HG03442 (cell line): Measurements from ENCODE around the gene TPCN1.
A peak's percentile ranks its signal among the peaks of the same experiment; 100 is the strongest.

Source experiments
- ATAC-seq: cut with Tn5 transposase; IDR thresholded peaks from one replicate; pipeline ENCODE4 v1.9.1; 2021; ENCODE audit warnings: mild to moderate bottlenecking, moderate library complexity; ENCODE audit not compliant: unreplicated experiment

TPCN1 gene

DNA sequence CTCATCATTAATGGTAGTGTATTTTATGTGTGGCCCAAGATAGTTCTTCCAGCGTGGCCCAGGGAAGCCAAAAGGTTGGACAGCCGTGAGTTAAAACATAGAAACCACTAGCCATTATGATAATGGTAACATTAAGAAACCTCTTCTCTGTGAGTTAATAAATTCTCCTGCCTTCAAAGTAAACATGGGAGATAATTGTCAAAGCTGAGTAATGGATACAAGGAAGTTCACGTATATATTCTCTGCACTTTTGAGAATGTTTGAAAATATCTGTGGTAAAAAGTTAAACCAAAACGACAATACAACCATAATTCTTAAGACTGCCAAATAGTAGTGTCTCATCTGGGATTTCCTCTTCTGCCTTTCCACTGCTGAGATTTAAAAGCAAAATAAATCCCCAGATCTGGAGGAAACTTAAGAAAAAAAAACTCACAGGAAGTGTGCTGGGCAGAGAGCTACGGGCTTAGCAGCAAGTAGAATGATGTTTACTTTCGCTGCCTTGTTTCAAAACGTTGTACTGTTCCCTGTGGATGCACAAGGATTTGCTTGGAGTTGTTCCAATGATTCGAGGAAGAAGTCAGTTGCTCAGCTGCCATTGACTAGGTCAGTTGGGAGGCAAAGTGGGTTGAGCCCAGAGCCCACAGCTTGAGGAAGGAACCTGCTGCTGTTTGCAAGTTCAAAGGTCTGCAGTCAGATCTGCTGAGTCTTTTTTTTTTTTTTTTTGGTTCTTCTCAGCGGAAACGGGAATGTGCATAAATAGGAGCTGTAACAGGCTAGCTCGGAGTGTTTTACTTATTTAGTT is 1.7 kb downstream of the TPCN1 start:
- no peak for ATAC-seq

DNA sequence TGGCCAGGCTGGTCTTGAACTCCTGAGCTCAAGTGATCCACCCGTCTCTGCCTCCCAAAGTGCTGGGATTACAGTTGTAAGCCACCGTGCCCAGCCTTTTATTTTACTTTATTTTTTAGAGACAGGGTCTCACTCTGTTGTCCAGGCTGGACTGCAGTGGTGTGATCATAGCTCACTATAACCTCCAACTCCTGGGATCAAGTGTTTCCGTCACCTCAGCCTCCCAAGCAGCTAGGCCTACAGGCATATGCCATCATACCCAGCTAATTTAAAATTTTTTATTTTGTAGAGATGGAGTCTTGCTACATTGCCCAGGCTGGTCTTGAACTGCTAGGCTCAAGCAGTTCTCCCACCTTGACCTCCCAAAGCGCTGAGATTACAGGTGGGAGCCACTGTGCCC is 3.7 kb downstream of the TPCN1 start:
- ATAC-seq = no peak

DNA sequence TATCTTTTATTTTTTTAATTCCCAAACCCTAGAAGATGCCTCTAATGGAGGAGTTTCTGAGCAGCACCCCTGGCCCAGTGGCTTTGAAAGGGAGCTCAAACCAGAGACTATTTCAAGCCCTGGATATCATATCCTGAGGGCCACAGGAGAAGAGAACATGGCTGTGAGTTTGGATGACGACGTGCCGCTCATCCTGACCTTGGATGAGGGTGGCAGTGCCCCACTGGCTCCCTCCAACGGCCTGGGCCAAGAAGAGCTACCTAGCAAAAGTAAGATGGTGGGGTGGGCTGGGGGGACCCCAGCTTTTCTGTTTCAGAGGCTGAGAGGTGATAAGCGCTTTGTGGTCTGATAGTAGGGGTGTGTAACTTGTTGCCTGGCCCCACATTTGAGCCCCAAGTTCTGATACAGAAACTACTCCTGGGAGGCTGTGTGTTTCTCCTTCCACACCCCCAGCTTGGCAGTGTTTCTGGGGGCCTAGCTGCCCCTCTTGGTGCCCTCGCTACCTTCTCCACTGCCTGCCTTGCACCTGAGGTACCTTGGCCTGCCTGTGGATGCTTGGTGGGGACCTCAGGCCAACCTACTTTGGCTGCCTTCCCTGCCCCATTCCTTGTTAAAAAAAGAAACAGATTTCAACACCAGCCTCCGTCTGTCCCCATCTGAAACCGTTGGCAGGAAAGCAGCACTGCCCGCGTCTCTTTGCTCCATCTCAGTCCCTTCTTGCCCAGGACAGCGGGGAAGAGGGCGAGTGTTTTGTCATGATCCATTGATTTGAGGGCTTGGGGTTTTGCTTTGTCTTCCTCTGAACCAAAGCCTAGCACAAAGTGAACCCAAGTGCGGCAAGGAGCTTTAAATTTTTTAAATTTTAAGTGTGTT is 5.7 kb downstream of the TPCN1 start:
- ATAC-seq = no peak

DNA sequence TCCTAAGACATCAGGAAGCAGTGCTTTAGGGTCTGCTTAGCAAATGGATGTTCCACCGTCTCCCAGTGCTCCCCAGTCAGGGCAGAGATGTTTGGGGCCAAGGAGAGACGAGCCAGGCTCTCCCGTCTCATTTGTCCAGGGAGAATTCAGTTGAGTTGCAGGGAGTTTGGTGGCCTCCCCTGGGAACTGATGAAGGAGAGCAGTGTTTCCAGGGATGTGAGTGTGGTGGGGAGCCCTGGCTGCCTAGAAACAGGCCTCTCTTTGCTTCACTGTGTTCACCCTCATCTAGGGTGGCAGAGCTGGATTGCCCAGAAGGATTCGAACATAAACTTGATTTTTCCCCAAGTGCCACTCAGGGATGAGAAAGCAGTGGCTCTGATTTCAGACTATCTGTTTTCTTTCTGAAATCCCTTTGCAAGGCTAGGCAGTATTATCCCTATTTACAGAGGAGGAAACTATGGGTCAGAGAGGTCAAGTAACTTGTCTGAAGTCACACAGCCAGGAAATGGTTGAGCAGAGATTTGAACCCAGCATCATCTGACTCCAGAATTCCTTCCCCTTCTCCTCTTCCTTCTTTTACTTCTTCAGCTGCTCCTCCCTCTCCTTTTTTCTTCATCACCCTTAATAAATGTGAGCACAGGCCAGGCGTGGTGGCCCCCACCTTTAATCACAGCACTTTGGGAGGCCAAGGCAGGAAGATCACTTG is 6.6 kb downstream of the TPCN1 start:
- no peak for ATAC-seq

DNA sequence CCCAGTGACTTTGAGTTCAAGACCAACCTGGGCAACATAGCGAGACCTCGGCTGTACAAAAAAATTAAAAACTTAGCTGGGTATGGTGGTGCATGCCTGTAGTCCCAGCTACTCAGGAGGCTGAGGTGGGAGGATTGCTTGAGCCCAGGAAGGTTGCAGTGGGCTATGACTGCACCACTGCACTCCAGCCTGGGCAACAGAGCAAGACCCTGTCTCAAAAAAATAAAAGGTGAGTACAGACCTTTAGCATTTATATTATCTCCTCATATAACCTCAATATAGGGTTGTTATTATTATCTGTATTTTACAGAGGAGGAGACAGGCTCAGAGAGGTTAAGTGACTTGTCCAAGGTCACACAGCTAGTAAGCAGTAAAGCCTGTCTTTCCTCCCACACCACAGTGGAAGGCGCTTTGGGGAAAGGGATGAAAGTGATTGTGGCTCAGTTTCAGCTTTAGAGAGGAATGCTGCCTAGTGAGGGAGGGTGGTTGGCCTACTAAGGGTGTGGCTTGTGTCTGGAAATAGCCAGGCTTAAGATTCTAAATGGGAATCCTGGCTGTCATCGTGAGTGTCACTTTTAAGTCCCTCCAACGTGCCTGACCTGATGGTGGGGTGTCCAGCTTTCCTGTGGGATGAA is 7.2 kb downstream of the TPCN1 start:
- no peak for ATAC-seq

DNA sequence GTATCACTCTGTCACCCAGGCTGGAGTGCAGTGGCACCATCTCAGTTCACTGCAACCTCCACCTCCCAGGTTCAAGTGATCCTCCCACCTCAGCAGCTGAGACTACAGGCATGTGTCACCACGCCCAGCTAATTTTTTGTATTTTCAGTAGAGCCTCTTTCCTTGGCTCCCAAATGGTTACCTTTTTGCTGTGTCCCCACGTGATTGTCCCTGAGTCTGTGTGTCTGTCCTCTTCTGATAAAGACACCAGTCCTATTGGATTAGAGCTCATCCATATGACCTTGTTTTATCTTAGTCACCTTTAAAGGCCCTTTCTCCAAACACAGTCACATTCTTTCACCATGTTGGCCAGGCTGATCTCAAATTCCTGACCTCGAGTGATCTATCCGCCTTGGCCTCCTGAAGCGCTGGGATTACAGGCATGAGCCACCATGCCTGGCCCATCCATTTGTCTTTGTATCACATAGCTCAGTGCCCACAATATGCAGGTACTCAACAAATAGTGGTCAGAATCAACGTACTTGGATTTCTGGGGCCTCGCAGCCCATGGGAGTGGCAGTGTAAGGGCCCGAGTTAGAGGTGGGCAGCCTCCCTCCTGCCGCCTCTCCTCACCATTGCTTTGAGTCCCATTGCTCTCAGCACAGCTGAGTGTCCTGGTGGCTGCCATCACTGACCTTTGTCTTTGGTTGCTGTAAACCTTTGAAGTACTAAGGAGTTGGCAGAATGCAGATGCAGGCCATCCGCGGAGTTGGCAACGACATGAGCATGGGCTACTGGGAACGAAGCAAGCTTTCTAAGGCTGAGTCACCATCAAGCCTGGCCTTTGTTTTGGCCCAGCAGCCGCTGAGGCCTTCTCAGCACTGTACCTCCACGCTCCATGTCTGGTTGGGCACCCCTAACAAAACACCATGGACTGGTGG is 9.3 kb downstream of the TPCN1 start:
- ATAC-seq = peak; percentile 9

DNA sequence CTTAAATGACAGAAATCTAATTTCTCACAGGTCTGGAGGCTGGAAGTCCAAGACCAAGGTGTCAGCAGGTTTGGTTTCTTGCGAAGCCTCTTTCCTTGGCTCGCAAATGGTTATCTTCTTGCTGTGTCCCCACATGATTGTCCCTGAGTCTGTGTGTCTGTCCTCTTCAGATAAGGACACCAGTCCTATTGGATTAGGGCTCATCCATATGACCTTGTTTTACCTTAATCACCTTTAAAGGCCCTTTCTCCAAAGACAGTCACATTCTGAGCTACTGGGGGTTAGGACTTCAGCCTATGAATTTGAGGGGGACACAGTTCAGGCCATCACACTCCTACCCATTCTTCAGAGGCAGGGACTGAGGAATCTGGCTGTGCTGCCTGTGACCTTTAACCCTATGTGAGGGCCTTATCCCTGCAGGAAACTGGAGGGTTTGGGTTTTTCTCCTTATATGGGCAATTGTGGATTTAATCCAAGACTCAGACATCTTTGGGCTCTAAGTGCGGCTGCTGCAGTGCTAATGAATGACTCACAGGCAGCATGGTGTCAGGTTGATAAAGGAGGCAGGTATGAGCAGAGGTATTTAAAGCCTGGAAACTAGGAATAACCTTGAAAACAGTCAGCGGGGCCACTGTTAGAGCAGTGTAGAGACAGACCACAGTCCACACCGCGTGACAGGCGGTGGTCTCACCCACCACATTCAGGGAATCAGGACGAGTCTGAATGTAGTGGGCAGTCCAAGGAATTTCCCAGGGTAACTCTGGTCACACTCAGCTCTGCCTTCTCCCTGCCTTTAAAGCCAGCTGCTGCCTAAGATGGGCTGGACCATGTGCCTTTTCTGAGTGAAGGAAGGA is 10.2 kb downstream of the TPCN1 start:
- no peak for ATAC-seq

DNA sequence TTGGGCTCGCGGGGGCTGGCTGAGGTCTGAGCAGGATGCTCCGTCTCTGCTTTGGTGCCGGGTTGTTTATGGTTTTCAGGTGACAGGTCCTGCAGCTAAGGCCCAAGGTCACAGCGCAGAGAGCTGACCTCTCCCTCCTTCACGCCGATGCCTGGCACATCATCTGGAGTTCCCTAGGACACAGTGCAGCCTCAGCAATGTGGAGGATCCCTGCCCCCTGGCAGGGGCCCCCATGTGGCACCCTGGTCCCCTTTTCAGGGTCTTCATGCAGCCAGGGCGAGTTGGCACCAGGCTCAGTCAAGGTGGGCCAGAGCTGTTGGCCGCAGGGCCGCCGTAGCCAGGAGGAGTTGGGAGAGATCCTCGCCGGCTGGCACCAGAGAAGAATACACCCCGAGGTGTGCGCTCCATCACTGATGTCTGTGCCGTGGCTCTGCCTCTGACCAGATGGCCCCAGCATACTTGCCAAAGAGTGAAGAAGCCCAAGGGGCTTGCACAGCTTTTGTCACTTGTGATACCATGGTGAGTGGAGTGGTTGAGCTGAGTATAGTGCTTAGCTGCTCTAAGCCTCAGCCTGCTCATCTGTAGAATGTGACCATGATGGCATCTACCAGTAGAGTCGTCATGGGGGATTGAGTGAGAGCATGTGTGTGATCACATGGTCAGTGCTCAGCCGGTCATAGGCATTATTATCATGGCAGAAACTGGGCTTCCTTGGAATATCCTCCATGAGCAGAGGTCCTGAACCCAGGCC is 11.0 kb downstream of the TPCN1 start:
- no peak for ATAC-seq

DNA sequence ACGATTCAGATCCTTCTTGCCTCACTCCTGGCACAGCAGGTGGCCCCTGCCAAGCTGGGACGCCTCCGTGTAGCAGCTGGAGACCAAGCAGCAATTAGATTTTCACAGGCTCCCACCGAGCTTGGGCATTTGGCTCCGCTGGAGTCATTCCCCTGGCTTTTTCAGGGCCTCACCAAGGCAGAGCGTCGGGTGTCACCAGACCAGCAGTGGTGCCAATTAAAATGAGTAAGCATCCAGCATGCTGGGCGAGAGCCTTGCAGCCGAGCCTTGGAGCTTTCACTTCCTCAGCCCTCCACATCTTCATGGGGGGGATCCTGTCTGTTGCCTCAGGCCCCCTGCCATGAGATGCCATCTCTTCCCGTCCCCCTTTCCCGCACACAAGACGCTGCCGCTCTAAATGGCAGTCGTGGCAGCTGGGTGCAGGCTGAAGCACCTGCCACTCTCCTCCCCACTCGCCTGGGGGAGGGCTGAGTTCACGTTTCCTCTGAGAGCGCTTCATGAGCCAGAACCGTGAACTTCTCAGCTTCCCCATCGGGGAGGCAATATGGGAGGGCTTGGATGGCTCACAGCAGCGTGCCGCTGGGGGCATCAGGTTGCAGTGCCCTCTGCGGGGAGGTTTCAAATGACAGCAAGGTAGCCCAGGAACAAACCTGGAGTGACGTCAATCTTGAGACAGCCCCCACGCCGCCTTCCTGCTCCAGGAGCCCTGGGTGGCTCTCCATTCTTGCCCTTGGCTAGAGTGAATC is 11.7 kb downstream of the TPCN1 start:
- ATAC-seq = peak; percentile 50

DNA sequence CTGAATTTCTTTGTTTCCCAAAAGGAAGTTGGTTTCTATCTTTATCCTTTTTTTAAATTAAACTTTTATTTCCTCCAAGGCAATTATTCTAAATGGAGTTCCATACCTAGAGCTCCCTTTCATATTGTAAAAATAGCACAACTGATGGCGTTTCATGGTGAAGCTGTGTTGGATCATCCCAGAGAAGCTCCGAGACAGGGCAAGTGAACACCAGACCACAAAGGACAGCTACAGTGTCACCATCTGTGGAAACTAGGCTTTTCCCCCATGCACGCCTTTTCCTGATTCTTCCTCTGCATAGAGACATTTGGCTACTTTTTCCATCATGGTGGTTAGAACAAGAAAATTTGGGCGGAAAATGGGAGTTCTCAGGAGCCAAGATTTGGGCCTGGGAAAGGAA is 12.7 kb downstream of the TPCN1 start:
- no peak for ATAC-seq

DNA sequence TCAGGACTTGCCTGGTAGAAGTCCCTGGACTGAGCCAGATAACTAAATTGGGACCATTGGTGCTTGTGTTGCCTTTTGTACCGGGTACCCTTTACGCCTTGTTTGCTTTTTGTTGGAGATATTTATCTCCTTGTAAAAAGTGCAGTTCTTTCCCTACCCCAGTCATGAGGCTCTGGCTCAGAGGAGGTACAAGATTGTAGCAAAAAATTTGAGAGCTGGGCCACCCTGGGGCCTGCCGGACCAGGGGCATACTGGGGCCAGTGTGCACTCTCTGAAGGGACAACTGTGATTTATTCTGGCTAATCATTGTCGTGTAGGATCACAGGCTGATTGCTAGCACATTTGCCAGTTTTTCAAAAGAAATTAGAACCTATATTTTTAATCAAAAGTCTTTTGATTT is 13.2 kb downstream of the TPCN1 start:
- ATAC-seq = no peak

DNA sequence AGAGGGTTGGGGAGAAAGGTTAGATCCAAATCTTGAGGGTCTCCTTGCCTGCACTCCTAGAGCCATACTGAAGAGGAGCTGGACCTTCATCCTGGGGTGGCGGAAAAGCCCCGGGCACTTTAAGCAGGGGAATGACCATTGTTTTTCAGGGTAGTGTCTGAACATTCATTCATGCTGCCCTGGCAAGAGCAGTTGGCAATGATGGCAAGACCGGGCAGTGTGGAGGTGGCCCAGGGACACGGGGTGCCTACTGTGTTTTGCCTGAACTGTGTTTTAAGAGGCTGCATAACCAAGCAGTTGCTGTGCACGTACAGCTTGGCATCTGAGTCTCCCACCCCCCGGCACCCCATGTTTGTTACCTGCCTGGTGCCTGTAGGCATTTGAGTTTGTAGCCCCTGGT is 14.7 kb downstream of the TPCN1 start:
- ATAC-seq = no peak

DNA sequence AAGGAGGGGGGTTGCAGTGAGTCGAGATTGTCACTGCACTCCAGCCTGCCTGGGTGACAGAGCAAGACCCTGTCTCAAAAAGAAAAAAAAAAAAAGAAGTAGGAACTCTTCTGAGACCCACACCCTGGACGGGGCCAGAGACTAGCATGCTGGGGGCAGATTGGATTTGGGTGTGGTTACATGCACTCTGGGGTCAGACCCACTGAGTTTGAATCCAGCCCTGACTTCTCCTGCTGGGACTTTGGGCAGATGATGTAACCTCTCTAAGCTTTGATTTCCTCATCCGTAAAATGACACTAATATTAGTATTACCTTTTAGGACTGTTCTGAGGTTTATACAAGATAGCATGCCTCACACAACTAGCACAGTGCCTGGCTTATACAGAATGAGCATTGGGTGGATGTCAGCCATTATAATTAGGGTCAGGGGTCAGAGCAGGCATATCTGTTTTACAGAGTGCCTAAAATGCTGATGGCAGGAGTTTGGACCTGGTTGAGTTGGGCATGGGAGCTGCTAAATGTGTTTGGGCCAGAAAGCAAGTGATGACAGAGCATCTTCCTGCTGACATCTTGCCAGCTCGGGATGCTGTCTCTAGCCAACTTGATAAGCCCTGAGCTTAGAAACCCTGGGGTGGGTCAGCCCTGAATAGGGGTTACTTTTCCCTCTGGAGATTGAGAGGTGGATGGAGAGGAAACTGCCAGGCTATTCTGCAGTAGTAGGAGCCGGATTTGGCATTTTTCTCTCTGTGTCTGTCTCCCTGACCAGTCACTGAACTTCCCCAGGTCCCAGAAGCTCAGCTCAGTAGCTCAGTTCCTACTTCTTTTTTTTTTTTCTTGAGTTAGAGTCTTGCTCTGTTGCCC is 15.5 kb downstream of the TPCN1 start:
- ATAC-seq = no peak

DNA sequence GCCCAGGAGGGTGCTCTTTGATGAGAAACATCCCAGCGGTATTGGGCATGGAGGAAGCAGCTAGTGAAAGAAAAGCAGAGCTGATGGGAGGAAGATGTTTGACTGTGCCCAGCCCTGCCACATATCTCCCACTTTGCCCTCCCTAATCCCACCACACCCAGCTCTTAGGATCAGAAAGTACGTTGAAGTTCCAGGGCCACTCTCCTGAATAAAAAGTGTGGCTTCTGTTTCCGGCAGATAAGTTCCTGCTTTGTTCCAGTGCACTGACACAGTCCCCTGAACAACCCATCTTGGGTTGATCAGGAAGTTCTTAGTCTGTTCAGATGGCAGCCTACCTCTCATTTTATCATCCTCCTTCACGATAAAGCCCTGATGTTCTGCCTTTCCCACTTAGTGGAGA is 16.5 kb downstream of the TPCN1 start:
- no peak for ATAC-seq

DNA sequence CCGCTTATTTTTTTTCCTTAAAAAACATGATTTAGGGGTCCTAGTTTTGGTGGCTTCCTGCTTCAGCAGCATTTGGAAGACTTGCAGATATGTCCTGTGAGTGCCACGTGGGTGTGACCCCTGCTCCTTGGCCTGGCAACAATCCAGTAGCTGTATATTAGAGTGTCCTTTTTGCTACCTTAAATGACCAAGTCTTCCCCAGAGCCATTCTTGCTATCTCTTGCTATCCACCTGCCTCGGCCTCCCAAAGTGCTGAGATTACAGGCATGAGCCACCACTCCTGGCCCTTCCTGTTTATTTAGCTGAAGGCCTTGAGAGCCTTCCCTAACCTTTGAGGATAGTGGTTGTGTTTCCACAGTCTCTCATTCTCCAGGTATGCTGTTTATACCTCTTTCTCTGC is 17.0 kb downstream of the TPCN1 start:
- ATAC-seq = no peak

DNA sequence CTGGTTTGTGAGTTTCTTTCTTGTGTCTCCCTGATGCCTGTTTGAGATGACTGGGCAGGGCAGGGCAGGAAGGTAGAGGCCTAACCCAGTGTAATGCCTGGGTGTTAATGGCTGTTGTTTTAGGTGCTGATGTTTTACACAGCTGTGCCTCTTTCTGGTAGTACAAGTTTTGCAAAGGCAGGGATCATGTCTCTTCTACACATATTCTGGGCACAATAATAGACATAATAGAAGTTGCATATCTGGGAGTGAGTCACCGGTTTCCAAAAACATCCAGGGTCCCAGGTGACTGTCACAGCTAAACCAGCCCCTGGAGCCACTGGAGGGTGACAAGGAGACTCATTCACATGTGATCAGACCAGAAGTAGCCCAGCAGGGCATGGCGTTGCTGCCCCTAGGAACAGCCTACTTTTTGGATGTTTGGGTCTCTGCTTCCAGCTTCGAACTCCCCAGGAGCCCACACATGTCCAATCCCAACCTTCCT is 18.1 kb downstream of the TPCN1 start:
- ATAC-seq = no peak
